Measurements from ENCODE around the gene FZD2.

Gene FZD2

GRCh38 chr17:44602390-44602789 is 45.1 kb downstream of the FZD2 start:
- H3K27me3 ChIP-seq, result no peaks in the 10 kb centered on the region
- no peaks in the 10 kb centered on the region for H3K36me3 ChIP-seq
- intact Hi-C loops (cut with DNase I; ENCODE audit: low total_unique reads), result no loop called here
- peaks cover 4 to 22% (median 15%) of the 10 kb centered on the region in 4 donors for H3K4me1 ChIP-seq
- no peak overlapping the region for H3K4me3 ChIP-seq
- no peaks in the 10 kb centered on the region for H3K9me3 ChIP-seq
- H3K27ac ChIP-seq, result no peak overlapping the region
- no peak for DNase-seq
- TF ChIP-seq CTCF (IDR thresholded peaks at IDR 0.05), result no peak

- no peaks in the 10 kb centered on the region for H3K36me3 ChIP-seq
- intact Hi-C loops (cut with DNase I; ENCODE audit: low total_unique reads), result no loop called here
- TF ChIP-seq CTCF (IDR thresholded peaks at IDR 0.05), result no peak
These were observed 45.7 kb downstream of the FZD2 start for GRCh38 chr17:44602970-44603369.

DNA sequence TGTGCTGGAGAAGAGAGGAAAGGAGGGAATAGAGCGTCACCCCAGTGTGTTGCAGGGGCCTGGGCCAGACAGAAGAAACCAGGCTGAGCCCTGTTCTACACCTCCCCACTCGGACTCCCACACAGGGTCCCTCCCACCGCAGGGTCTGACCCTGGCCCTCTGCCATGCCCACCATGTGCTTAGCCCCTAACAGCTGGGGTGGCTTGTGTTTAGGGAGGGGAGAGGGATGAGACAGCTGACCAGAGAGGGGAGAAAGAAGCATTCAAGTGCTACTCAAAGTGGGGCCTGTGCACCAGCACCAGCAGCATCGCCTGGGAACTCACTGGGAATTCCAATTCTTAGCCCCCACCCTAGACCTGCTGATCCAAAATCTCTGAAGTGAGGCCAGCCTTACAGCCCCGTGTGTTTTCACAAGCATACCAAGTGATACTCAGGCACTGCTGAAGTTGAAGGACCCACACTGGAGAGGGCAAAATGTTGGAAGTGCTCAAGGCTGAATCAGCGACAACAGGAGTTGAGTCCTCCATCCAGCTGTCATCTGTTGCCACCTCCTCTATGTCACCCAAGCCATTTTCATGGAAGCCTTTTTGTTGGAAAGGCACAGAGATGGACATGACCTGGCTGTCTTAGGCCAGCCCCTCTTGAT is 47.0 kb downstream of the FZD2 start:
- H3K36me3 ChIP-seq, result no peaks in the 10 kb centered on the region
- no peak for TF ChIP-seq CTCF (IDR thresholded peaks at IDR 0.05)
- intact Hi-C loops (cut with DNase I; ENCODE audit: low total_unique reads), result no loop called here
- no peaks in the 10 kb centered on the region for H3K27me3 ChIP-seq
- no peak for DNase-seq
- H3K4me1 ChIP-seq, result peaks cover 4 to 26% (median 21%) of the 10 kb centered on the region in 4 donors
- H3K4me3 ChIP-seq, result no peak overlapping the region
- H3K27ac ChIP-seq, result no peak overlapping the region
- no peaks in the 10 kb centered on the region for H3K9me3 ChIP-seq

More at GRCh38 chr17:44602970-44603369, 45.7 kb downstream of the FZD2 start:
- H3K27me3 ChIP-seq, result no peaks in the 10 kb centered on the region
- H3K27ac ChIP-seq, result no peak overlapping the region
- H3K4me3 ChIP-seq, result no peak overlapping the region
- no peaks in the 10 kb centered on the region for H3K9me3 ChIP-seq
- H3K4me1 ChIP-seq, result peaks cover 4 to 25% (median 16%) of the 10 kb centered on the region in 4 donors
- no peak for DNase-seq

DNA sequence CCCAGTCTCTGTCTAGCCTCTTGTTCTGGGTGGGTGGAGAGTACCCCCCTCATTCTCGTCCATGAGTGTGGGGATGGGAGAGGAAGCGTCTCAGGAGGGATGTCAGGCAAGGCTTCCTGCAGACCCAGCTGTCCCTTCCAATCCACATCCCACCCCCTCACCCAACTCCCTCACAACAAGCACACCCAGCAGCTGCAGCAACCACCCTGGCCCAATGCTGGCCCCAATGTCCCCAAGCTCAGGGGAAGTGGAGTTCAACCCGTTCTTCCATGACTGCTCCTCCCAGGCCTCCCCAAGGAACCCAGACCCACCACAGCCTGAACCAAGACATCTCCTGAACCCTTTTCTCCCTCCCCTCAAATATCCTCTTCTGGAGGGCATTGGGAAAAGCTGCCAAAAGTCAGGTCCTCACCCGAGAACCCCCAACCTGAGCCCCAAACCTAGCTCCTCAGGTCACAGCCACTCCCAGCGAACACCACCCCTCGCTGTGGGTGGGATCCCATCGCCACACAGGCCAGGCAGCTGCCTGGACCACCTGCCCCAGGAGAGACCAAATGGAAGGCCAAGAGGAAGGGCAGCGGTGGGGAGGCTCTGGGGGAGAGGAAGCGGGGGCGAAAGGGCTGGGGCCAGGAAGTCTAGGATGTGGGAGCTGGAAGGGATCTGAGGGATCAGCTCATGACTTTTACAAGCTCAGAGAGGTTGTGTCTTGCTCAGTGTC is 47.6 kb downstream of the FZD2 start:
- TF ChIP-seq CTCF (IDR thresholded peaks at IDR 0.05), result no peak
- no peaks in the 10 kb centered on the region for H3K27me3 ChIP-seq
- H3K36me3 ChIP-seq, result no peaks in the 10 kb centered on the region
- H3K4me1 ChIP-seq, result peaks cover 0 to 20% (median 15%) of the 10 kb centered on the region in 4 donors
- no peaks in the 10 kb centered on the region for H3K9me3 ChIP-seq
- no peak for DNase-seq
- H3K4me3 ChIP-seq, result no peak overlapping the region
- H3K27ac ChIP-seq, result no peak overlapping the region
- intact Hi-C loops (cut with DNase I; ENCODE audit: low total_unique reads), result no loop called here

DNA sequence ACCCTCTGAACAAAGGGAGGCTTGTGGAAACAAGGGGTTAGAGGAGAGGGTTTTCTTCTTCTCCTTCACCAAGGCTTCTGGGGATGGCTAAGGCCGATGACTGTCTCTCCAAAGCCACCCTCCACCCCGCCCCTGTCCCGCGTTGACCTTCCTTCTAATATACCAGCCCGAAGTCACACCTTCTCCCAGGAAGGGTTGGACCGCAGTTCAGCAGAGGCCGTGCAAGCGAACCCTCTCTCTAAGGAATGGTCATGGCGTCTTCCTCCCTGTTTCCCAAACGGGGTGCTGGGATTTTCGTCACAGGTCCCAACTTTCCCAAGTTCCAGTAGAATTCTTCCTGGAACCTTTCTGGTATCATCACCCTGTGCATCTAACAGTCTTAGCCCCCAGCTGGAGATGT is 49.4 kb downstream of the FZD2 start:
- no peak overlapping the region for H3K4me3 ChIP-seq
- no peaks in the 10 kb centered on the region for H3K9me3 ChIP-seq
- DNase-seq, result no peak
- peaks cover 0 to 14% (median 10%) of the 10 kb centered on the region in 4 donors for H3K4me1 ChIP-seq
- no peaks in the 10 kb centered on the region for H3K27me3 ChIP-seq
- H3K36me3 ChIP-seq, result no peaks in the 10 kb centered on the region
- intact Hi-C loops (cut with DNase I; ENCODE audit: low total_unique reads), result no loop called here
- no peak overlapping the region for H3K27ac ChIP-seq
- no peak for TF ChIP-seq CTCF (IDR thresholded peaks at IDR 0.05)

All from tibial artery (tissue), 4 donors.